GM11168 (cell line): ENCODE results near the gene PRKCA.

Source experiments
- in situ Hi-C: fragments of 300-500 bp; cut with MboI; formaldehyde crosslinking; loops from one replicate; pipeline ENCODE4 v1.12.0; 2022; ENCODE audit warnings: low sequenced_read_pairs; ENCODE audit not compliant: unreplicated experiment

PRKCA gene

DNA sequence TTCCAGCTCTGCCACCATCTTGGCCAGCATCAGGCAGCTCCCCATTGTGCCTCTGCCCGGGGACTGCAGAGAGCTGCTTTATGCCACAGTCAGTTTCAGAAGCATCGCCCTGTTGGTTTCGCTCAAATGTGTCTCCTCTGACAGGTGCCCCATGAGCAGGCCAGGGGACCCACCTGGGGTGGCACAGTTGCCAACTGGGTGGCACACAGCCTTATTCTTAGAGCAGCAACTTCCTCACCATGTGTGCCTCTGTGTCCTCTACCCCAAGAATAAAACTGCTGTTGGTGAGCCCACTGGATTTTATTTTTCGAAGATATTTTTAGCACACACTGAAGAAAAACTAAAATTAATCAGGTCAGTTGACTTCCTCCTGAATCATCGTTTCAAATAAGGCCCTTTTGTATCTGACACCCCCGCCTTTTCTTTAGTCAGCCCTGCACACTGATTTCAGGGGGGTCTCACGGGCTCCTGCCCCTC lies 487.6 kb downstream of the PRKCA start:
- in situ Hi-C loops = no loop called here

DNA sequence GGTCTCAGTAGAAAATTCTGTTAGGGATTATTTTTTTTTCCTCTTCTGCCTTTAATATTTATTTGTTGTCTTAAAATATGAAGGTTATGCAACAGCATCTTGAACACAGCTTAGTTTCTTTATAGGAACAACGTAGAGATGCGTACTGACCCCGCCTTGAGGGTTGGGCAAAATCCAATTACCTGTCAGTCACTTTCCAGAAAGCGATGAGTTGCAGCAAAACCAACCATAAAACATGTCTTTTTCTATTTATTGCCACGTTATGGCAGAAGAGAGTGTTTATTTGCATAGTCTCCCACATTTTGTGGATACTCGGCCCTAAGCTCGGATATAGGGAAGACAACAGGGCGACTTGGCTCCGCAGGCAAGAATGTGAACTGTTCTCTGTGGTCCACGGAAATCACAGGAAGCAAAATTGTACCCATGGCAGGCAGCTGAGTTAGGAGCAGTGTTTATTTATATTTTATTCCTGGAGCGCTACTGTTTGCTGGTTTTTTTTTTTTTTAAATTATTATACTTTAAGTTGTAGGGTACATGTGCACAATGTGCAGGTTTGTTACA lies 488.2 kb downstream of the PRKCA start:
- in situ Hi-C loops = no loop called here

DNA sequence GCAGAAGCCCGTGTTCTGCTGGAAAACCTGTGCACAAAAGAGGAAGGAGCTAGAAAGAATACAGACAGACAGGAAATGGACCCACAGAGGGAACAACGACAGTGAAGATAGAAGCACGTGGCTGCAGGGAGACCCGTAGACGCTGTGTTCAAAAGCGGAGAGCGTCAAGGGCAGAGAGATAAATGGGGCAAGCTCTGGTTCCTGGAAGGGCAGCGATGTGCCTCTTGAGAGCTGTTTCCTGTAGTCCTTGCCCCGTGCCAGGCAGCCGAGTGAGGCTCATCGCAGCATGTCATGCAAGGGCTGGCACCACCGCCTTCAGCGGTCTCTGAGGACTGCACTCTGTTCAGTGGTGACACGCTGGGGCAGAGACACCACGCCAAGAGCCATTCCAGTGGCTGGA lies 488.9 kb downstream of the PRKCA start:
- in situ Hi-C loops = no loop called here

DNA sequence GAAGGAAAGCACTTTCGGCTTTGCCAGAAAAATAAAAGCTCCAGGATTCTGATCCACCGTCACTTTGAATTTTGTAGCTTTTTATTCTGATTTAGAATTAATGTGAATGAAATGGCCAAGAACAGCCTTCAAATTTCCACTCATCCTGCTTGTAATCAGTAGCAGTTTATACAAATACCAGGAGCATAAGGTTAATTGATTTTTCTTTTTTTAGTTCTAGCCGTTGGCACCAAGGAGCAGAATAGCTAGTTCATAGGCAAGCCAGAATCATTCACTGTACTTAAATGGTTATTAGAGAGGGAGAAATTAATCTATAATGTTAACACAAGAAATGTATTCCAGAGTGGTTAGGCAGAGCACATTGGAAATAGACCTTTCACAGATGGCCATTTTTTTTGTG lies 491.4 kb downstream of the PRKCA start:
- in situ Hi-C loops = no loop called here

DNA sequence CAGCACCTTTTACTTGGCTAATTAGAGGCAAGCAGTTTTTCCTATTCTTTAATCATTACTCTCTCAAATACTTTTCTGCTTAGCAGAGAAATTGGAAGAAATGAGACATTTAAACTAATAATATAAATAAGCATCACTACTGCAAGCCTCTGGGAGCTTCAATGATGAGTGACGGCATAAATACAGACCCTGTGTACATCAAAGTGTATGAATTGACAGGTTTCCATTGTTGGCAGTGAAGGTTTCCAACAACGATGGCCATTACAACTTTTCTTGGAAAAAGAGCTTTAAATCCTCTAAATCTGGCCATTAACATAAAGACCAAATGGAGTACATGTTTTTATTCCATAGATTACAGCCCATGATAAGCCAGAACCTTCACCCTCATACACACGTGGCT lies 493.1 kb downstream of the PRKCA start:
- in situ Hi-C loops = no loop called here

DNA sequence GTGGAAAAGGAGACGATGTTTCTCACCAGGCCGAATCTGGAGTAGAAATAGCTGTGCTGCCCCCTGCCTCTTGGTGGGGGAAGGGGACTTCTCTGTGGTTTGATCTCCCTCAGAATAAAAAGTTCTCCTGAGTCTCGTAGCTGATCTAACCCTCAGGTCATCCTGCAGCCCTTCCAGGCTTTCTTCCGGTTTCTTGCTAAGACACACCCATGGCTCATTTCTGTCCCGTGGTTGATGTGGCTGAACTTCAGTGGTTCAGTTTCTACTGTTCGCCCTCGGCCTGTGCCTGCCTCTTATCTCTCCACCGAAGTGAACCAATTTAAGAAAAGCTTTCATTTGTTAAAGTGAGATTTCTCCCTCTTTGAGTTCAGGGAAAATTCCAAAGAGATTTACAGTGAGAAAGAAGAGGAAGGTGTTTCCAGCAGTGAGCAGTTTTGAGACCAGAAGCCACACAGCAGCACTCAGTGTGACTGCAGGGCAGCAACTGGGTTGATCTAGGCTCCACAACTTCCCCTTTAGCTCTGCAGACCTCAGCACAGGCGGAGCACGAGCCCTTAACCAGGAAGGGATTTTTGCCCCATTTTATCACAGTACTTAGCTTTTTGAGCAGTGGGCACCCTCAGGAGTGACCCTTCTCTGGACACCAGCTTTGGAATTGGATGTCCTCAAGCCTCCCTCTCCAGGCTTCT lies 497.6 kb downstream of the PRKCA start:
- in situ Hi-C loops = no loop called here

DNA sequence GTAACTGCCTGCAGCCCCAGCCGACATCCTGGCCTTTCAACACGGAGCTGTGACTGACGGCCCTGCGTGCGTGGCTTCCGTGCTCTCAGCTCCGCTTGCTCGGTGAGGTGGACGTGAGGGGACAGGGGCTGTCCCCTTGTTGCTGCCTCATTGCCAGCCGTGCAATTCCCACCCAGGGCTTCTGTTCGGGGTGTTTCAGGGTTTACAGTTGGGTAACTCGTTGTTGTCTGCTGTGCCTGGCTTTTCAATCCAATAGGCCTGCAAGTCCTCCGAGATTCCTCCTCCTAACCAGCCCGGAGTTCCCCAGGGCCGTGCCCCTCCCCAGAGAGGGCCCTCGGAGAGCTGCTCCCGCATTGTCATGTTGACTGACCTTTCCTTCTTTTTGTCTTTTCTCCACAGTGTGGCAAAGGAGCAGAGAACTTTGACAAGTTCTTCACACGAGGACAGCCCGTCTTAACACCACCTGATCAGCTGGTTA lies 501.1 kb downstream of the PRKCA start:
- in situ Hi-C loops = no loop called here

DNA sequence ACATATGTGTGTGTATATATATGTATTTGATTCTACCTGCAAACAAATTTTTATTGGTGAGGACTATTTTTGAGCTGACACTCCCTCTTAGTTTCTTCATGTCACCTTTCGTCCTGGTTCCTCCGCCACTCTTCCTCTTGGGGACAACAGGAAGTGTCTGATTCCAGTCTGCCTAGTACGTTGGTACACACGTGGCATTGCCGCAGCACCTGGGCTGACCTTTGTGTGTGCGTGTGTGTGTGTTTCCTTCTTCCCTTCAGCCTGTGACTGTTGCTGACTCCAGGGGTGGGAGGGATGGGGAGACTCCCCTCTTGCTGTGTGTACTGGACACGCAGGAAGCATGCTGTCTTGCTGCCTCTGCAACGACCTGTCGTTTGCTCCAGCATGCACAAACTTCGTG lies 503.2 kb downstream of the PRKCA start:
- in situ Hi-C loops = no loop called here

DNA sequence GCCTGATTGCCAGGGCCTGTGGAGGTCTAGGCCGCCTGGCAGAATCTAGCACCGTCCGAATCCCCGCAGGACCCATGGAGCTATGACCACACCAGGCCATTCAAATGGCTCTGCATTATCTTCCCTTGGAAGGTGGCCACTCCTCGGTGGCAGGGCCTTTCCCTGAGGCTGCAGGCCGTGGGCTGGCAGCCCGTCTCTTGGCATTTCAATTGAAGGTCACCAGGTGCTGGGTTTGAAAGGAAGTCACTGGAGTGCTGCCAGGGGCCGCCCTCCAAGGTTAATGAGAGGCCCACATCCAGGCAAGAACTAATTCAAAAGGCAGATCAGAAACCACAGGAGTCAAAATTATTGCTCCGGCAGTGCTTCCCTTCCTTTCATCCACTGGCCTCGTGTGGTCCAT lies 504.8 kb downstream of the PRKCA start:
- in situ Hi-C loops = no loop called here

DNA sequence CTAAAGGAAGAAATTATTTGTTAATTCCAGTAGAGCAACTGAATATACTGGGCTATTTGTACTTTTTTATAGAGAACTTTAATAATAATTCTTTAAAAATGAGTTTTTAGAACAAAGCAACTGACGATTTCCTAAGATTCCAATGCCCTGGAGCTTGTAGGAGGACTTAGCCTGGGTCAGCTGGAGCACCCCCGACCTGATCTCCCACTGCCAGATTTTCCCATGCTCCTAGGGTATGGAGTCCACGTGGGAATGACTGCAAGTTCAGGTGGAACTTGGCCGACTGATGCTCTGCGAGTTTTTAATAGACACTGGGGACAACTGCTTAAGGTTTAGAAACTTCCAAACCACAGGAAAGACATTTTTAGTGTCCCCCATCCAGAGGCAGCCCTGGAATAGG lies 507.0 kb downstream of the PRKCA start:
- in situ Hi-C loops = no loop called here

DNA sequence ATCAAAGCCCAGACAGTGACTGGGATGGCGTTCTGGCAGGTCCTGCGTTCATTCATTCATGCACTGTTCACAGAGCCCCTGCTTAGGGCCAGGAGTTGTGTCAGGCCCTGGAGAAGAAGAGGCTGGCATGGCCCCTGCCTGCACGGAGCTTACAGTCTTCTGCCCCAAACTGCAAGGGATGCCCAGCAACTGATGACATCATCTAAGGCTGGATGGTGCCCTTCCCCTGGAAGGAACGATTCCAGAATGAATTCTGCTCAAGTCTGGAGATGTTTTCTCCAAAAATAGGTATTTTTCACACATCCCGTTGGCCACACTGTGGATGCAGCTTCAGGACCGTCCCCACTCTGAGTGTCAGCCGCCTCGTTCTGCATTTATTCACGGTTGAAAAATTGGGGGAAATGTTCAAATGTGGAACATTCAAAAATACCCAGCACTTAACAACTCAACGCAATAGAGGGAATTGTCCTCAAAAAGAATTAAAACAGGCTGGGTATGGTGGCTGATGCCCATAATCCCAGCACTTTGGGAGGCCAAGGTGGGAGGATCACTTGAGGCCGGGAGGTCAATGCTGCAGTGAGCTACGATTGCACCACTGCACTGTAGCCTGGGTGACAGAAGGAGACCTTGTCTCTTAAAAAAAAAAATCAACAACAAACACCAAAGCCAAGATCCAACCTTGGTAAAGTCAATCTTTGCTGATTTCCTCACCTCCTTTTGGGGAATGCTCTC lies 508.7 kb downstream of the PRKCA start:
- in situ Hi-C loops = no loop called here

DNA sequence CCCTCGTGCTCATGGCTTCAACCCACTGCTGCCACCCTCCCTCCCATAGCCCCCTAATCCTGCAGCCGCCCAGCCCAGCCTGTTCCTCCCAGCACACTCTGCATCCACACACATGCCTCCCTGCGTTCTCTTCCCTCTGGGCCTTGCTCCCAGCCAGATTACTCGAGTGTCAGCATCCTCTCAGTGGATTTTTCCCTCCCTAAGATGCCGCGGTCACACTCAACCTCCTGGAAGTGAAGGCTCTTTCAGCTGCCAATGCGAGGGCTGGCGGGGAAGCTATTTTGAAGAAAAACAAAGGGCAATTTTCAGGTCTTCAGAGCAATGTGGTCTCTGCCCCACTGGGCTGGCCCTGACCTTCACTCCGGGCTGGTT lies 509.3 kb downstream of the PRKCA start:
- in situ Hi-C loops = no loop called here

DNA sequence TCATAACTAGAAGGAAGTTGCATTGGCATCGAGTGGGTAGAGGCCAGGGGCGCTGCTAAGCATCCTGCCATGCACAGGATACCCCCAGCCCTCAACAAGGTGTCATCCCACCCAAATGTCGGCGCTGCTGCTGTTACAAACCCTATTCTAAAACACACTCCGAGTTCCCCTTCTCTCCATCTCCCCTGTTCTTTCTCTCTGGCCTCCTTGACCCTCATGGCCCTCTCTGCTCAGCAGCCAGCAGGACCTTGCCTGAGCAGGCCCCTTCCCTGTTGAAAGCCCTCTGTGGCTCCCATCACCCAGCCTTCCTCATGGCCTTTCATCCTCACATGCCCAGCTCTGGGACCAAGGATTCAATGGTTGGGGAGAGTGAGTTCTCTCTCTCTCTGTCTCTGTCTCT lies 510.2 kb downstream of the PRKCA start:
- in situ Hi-C loops = no loop called here

DNA sequence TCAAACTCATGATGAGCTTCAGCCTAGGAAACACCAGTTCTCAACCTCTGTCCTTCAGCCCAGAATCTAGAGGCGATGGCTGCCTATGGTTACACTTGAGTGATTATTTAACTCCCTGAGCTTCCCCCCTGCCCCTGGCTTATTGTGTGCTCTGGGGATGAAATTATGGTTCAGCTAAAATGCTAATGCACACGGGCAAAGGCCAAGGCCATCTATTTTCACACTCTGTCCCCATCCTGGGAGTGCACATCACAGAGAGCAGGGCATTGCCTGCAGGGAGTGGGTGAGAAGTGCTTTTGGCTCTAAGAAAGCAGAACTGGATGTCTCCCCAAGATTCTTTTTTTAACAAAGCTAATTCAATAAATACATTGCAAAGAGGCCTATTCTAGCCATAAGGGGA lies 510.9 kb downstream of the PRKCA start:
- in situ Hi-C loops = no loop called here

DNA sequence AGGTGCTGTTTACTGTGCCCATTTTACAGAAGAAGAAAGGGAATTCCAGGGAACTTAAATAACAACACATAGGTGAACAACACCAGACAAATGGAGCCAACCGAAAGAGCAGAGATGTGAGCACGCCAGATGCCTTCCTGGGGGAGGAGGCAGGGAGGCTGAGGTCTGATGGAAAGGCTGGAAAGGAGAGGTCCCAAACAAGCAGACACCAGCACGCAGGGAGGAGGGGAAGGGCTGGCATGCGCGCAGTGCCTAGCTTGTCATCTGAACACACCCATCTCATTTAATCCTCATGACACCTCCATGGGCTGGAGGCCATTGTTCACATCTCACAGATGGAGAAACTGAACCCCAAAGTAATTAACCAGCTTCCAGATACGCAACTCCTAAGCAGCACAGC lies 511.6 kb downstream of the PRKCA start:
- in situ Hi-C loops = no loop called here

DNA sequence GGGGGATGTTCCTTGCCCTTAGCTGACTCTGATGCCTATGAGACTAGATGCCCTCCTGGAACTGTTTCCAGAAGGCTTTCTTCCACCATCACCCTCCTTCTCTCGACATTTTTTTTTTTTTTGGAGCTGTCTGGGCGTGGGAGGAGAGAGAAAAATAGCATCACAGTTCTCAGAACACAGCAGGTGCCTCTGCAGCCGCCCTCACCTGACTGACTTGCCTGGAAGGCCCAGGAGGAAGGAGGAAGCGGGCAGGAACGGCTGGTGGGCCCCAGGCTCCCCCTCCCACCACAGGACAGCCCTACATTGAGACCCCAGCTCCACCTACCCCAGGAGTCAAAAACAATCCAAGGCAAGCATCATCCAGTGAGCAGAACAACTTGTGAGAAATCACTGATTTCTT lies 512.2 kb downstream of the PRKCA start:
- in situ Hi-C loops = no loop called here

DNA sequence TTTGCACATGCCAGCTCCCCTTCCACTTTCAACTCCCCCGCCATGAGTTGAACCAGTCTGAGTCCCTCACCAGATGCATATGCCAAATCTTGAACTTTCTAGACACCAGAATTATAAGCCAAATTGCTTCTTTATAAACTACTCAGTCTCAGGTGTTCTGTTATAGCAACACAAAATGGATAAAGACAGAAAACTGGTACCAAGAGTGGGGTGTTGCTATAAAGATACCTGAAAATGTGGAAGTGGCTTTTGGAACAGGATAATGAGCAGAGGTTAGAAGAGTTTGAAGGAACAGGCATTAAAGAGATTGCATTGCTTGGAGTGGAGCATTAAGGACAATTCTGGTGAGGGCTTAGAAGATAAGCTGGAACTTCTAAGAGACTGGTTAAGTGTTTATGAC lies 515.3 kb downstream of the PRKCA start:
- in situ Hi-C loops = no loop called here

DNA sequence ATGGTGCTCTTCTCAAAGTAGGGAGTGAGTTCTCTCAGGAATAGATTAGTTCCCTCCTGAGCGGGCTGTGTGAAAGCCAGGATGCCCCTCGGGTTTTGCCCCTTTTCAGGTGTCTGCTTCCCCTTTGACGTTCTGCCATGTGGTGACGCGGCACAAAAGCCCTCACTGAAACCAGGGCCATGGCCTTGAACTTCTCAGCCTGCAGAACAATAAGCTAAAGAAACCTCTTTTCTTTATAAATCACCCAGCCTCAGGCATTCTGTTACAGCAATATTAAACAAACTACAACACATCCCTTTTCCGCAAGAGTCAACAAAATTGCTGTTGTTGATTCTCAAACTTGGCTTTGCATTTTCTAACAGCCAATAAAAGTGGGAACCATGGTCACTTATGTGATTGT lies 517.1 kb downstream of the PRKCA start:
- in situ Hi-C loops = no loop called here

DNA sequence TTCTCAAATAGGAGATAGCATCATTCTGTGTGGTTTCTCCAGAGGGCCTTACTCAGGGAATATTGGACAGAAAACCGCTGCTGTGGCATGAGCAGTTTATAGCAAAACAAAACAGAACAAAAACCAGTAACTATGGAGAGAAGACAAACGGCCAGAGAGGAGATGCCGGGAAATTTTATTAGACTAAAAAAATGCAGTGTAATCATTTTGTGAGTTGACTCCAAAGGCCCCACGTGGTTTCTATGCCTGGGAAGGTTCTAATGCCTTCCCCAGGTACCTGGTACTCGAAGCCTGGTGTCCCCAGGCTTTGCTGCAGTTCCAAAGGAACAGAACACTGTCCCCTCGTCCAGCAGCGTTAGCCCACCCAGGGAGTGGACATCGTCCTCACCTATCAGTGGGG lies 519.6 kb downstream of the PRKCA start:
- in situ Hi-C loops = no loop called here

DNA sequence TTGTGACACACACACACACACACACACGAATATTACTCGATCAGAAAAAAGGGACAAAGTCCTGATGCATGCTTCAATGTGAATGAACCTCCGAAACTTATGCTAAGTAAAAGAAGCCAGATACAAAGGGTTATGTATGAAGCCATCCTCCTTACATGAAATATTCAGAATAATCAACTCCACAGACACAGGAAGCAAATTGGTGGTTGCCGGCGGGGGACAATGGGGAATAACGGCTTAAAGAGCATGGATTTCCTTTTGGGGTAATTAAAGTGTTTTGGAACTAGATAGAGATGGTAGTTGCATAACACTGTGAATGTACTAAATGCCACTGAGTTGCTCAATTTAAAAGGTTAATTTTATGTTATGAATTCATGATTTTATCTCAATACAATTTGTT lies 524.4 kb downstream of the PRKCA start:
- in situ Hi-C loops = no loop called here

DNA sequence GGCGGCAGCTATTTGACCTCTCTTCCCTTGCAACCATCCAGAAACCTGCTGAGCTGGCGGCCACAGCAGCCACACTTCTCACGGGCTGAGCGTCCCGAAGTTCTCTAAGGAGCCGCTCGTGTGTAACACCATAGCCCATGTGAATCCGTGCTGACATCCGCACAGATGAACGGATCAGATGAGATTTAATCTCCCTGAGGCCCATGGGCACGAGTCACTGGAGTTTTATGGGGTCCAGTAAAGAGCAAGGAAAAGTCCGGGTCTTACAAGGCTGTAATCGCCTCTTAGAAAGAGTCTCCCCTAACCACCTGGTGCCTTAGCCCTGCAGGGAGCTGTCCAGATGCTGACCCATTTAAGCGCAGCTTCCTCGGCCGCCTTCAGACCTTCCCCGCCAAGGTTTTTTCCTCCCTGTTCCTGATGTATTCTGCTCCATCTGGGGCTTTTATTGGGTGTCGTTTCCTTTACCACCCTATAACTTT lies 527.0 kb downstream of the PRKCA start:
- in situ Hi-C loops = no loop called here
